Endothelial cell of umbilical vein (primary cell): ENCODE data around the gene HNRNPC.

ENCODE experiments used
- CTCF ChIP-seq, 2 donors: IDR thresholded peaks; 1 replicate in 1 of 2; 2 replicates in 1 of 2; pipeline ENCODE4 v1.5.1; 2011; ENCODE audit warnings: low read length in 2 of 2, mild to moderate bottlenecking in 2 of 2, moderate library complexity in 2 of 2, control low read depth in 1 of 2, inconsistent platforms in 1 of 2, low read depth in 1 of 2; ENCODE audit not compliant: insufficient read depth in 1 of 2; ENCODE audit errors: extremely low read depth in 1 of 2
- EZH2 ChIP-seq: IDR thresholded peaks from 2 replicates; pipeline ENCODE4 v1.6.1; 2012; ENCODE audit warnings: borderline replicate concordance, low read depth, mild to moderate bottlenecking, moderate library complexity, low read length, inconsistent platforms; ENCODE audit not compliant: severe bottlenecking
- FOS ChIP-seq: IDR thresholded peaks from 2 replicates; pipeline ENCODE4 v1.6.1; 2011; ENCODE audit warnings: mild to moderate bottlenecking, low read length, moderate library complexity, borderline replicate concordance; ENCODE audit not compliant: insufficient read depth
- JUN ChIP-seq: IDR thresholded peaks from 2 replicates; pipeline ENCODE4 v1.6.1; 2011; ENCODE audit warnings: borderline replicate concordance, low read depth; ENCODE audit not compliant: insufficient read length, insufficient read depth
- MAX ChIP-seq: IDR thresholded peaks from 2 replicates; pipeline ENCODE4 v1.6.1; 2011; ENCODE audit not compliant: insufficient read depth, insufficient read length
- POLR2A ChIP-seq: IDR thresholded peaks from 2 replicates; pipeline ENCODE4 v1.6.1; 2012; ENCODE audit warnings: low read depth, mild to moderate bottlenecking, control low read depth, low read length
- POLR2AphosphoS5 ChIP-seq: IDR thresholded peaks from 2 replicates; pipeline ENCODE4 v1.6.1; 2012; ENCODE audit warnings: low read depth, mild to moderate bottlenecking, control low read depth, low read length, moderate library complexity; ENCODE audit not compliant: insufficient read depth

- TF ChIP-seq MAX (no peak), CTCF (IDR thresholded peaks at IDR 0.05; ENCODE audit: extremely low read depth in 1 of 2, insufficient read depth in 1 of 2, low read depth in 1 of 2, low read length in 2 of 2) (no peak), EZH2 (no peak), POLR2A (peak; percentile 25), POLR2AphosphoS5 (no peak), FOS (no peak), JUN (no peak)
Observed at GRCh38 chr14:21257394-21257909, 11.8 kb downstream of the HNRNPC start.
